Transverse colon (tissue), 4 donors: ENCODE results near the gene CERS1. TPM values are rescaled to one million over a fixed set of nuclear protein-coding genes. Genes with fewer than 3 reads are reported as not detected.

Experiments used
- DNase-seq: peaks from one replicate; pipeline ENCODE4 v3.0.0-alpha.2; 2019
- H3K27ac ChIP-seq, 4 donors: fragments of 200-600 bp; sonication (generic); 2 replicates each; pipeline ENCODE4 v1.5.1; 2016 to 2018; ENCODE audit warnings: inconsistent platforms in 4 of 4
- H3K27me3 ChIP-seq: fragments of 200-600 bp; sonication (generic); 2 replicates; pipeline ENCODE4 v1.5.1; 2017; ENCODE audit warnings: inconsistent platforms
- H3K36me3 ChIP-seq, 4 donors: fragments of 200-600 bp; sonication (generic); 2 replicates each; pipeline ENCODE4 v1.5.1; 2017 to 2019; ENCODE audit warnings: inconsistent platforms in 4 of 4
- H3K4me1 ChIP-seq, 4 donors: fragments of 200-600 bp; sonication (generic); 2 replicates each; pipeline ENCODE4 v1.5.1; 2017 to 2020; ENCODE audit warnings: inconsistent platforms in 4 of 4
- H3K4me3 ChIP-seq, 4 donors: fragments of 200-600 bp; sonication (generic); 1 replicate in 1 of 4; 2 replicates in 3 of 4; pipeline versions ENCODE4 v1.5.1 to v1.6.1; 2017 to 2019; ENCODE audit warnings: inconsistent platforms in 4 of 4
- H3K9me3 ChIP-seq, 2 donors: fragments of 200-600 bp; sonication (generic); 2 replicates each; pipeline ENCODE4 v1.5.1; 2017 to 2019; ENCODE audit warnings: inconsistent platforms in 2 of 2
- CTCF ChIP-seq, 5 experiments: fragments of 200-600 bp in 3 of 5; fragments of 450-650 bp in 2 of 5; sonication (generic) in 3 of 5; IDR thresholded peaks; 1 replicate in 2 of 5; 2 replicates in 3 of 5; pipeline ENCODE4 v1.5.1; 2016 to 2017; ENCODE audit warnings: antibody characterized with exemption in 5 of 5, inconsistent platforms in 3 of 5, mild to moderate bottlenecking in 2 of 5, moderate library complexity in 1 of 5
- EP300 ChIP-seq: sonication (generic); formaldehyde crosslinking; IDR thresholded peaks from one replicate; pipeline ENCODE4 v1.6.1; 2017; ENCODE audit warnings: antibody characterized with exemption, low read depth
- POLR2A ChIP-seq: fragments of 450-650 bp; IDR thresholded peaks from one replicate; pipeline ENCODE4 v1.6.1; 2016; ENCODE audit warnings: antibody characterized with exemption, mild to moderate bottlenecking, moderate library complexity
- POLR2AphosphoS5 ChIP-seq, 3 donors: sonication (generic); formaldehyde crosslinking; IDR thresholded peaks; one replicate each; pipeline ENCODE4 v1.6.1; 2016; ENCODE audit warnings: antibody characterized with exemption in 3 of 3
- WGBS, 2 donors: methylation state at CpG; one replicate each; pipeline ENCODE4 v1.1.5; 2018; ENCODE audit warnings: low coverage in 1 of 2; 5-methylcytosine and 5-hydroxymethylcytosine counted together
- in situ Hi-C, 4 donors: fragments of 200-750 bp; cut with MboI; loops; one replicate each; pipeline versions ENCODE4 v1.15.0 to v1.15.1; 2017; ENCODE audit warnings: low sequenced_read_pairs in 3 of 4, low pct_ligation_motif_present in 1 of 4, low pct_unique_long_range_greater_than_20kb in 1 of 4
- intact Hi-C: fragments of 100-400 bp; cut with DNase I; formaldehyde crosslinking; loops from one replicate; pipeline ENCODE4 v1.15.1; 2023; ENCODE audit warnings: low total_unique reads
- total RNA-seq, 4 donors: library from RNA; depleted of rRNA; stranded (reverse); fragments of >200 nt; gene quantifications; one replicate each; pipeline ENCODE4 v1.1.0, GENCODE V29; 2016

Gene CERS1
- total RNA-seq, 4 donors from 2014 or later, result not detected

GRCh38 chr19:18848878-18849661 lies 46.9 kb downstream of the CERS1 start:
- Histone ChIP-seq H3K4me3 (no peak overlapping the region), H3K4me1 (peaks cover 20 to 40% (median 34%) of the 10 kb centered on the region in 4 donors), H3K27me3 (no peaks in the 10 kb centered on the region), H3K27ac (peak overlapping the region; percentile 53 to 78 (median 69)), H3K9me3 (no peaks in the 10 kb centered on the region), H3K36me3 (peaks cover 0 to 32% (median 16%) of the 10 kb centered on the region in 4 donors)
- DNase-seq, result peak; percentile 49
- intact Hi-C loops, result loop anchor here (5.0 kb wide), 1 partner anchor 257 kb away; no protein-coding TSS in a partner anchor
- in situ Hi-C loops, result loop anchor here in 3 of 4 donors (10.0 to 25.0 kb wide), 3 partner anchors 254 to 387 kb away; partner anchors contain the start of gene REX1BD (in 2 of the 3)
- no peak for TF ChIP-seq EP300
- TF ChIP-seq POLR2AphosphoS5 (IDR thresholded peaks at IDR 0.05), result peak in 1 of 3 donors; percentile 8
- no peak for TF ChIP-seq POLR2A
- TF ChIP-seq CTCF (IDR thresholded peaks at IDR 0.05), result no peak
- 72 to 89% methylated on average over 7 to 23 of the region's 23 CpGs for WGBS, 2 donors

- 79 to 80% methylated on average over 3 to 24 of the region's 24 CpGs for WGBS, 2 donors
- no peaks in the 10 kb centered on the region for H3K9me3 ChIP-seq
- no peak for TF ChIP-seq POLR2AphosphoS5 (IDR thresholded peaks at IDR 0.05)
- no peak for TF ChIP-seq CTCF (IDR thresholded peaks at IDR 0.05)
- TF ChIP-seq POLR2A, result no peak
- no peak for TF ChIP-seq EP300
- DNase-seq, result no peak
- H3K4me3 ChIP-seq, result no peak overlapping the region
- in situ Hi-C loops, result loop anchor here in 3 of 4 donors (10.0 to 25.0 kb wide), 3 partner anchors 253 to 386 kb away; partner anchors contain the start of gene REX1BD (in 2 of the 3)
- H3K4me1 ChIP-seq, result peaks cover 20 to 44% (median 36%) of the 10 kb centered on the region in 4 donors
- H3K27me3 ChIP-seq, result no peaks in the 10 kb centered on the region
- intact Hi-C loops, result loop anchor here (5.0 kb wide), 1 partner anchor 256 kb away; no protein-coding TSS in a partner anchor
- H3K36me3 ChIP-seq, result peaks cover 0 to 27% (median 11%) of the 10 kb centered on the region in 4 donors
- H3K27ac ChIP-seq, result peak overlapping the region; percentile 53 to 78 (median 69)
These were observed 48.2 kb downstream of the CERS1 start for GRCh38 chr19:18847549-18848463.

- no peak overlapping the region for H3K4me3 ChIP-seq
- no peaks in the 10 kb centered on the region for H3K27me3 ChIP-seq
- intact Hi-C loops, result loop anchor here (5.0 kb wide), 1 partner anchor 255 kb away; no protein-coding TSS in a partner anchor
- no peaks in the 10 kb centered on the region for H3K9me3 ChIP-seq
- peak; percentile 80 for DNase-seq
- 55% methylated on average over 18 of the region's 19 CpGs; no CpG with 5 or more reads in 1 of the 2 donors for WGBS, 2 donors
- in situ Hi-C loops, result loop anchor here in 3 of 4 donors (10.0 to 25.0 kb wide), 3 partner anchors 252 to 385 kb away; partner anchors contain the start of gene REX1BD (in 2 of the 3)
- TF ChIP-seq POLR2AphosphoS5 (IDR thresholded peaks at IDR 0.05) (no peak), CTCF (IDR thresholded peaks at IDR 0.05) (peak; percentile 68 to 82 (median 77))
- peak overlapping the region; percentile 39 to 78 (median 69) for H3K27ac ChIP-seq
- peaks cover 0 to 20% (median 8%) of the 10 kb centered on the region in 4 donors for H3K36me3 ChIP-seq
- H3K4me1 ChIP-seq, result peaks cover 20 to 50% (median 40%) of the 10 kb centered on the region in 4 donors
These were observed 49.0 kb downstream of the CERS1 start for GRCh38 chr19:18846862-18847548.
